ENCODE results near the gene TECTA.

GRCh38 chr11:121223161-121223560, 122.1 kb downstream of the TECTA start:
- no peak for TF ChIP-seq CTCF (IDR thresholded peaks at IDR 0.05)
- TF ChIP-seq POLR2A (IDR thresholded peaks at IDR 0.05) = no peak
